NOMO-1 (cell line): ENCODE results near the gene HIPK4.
"Not testable (repeated sequence)": the region's sequence is repeated elsewhere in the genome, so short reads cannot be mapped to it uniquely, and the experiment has no call there.

Experiments used
- DNase-seq, 2 experiments: peaks; one replicate each; lab custom pipeline; 2025; ENCODE audit not compliant: unreplicated experiment in 2 of 2; lab: John Stamatoyannopoulos, UW

The HIPK4 gene

GRCh38 chr19:40390084-40390742, at the start of gene HIPK4:
TSS of gene HIPK4 (minus strand) at chr19:40390181. CDS start at chr19:40389902, 279 bp downstream.
- no peak for DNase-seq

- no peak for DNase-seq
Measured at GRCh38 chr19:40438284-40438683, 48.3 kb upstream of the HIPK4 start.

GRCh38 chr19:40433391-40434216, 43.6 kb upstream of the HIPK4 start:
- peak; percentile 82 to 87 for DNase-seq

- DNase-seq, result not testable (repeated sequence)
Measured at GRCh38 chr19:40432760-40433159, 42.8 kb upstream of the HIPK4 start.

GRCh38 chr19:40431698-40432097, 41.7 kb upstream of the HIPK4 start:
- no peak for DNase-seq

GRCh38 chr19:40430242-40430641, 40.3 kb upstream of the HIPK4 start:
- DNase-seq, result not testable (repeated sequence)

GRCh38 chr19:40428197-40428596, 38.2 kb upstream of the HIPK4 start:
- not testable (repeated sequence) for DNase-seq

GRCh38 chr19:40425450-40426287, 35.7 kb upstream of the HIPK4 start, which contains the start of gene SERTAD1:
TSS of gene SERTAD1 (minus strand) at chr19:40425992. CDS start at chr19:40423546, 2,446 bp downstream.
- DNase-seq, result peak; percentile 99 to 100

- no peak for DNase-seq
Measured at GRCh38 chr19:40424637-40425449, 34.9 kb upstream of the HIPK4 start.

- DNase-seq, result no peak
Measured at GRCh38 chr19:40423938-40424337, 34.0 kb upstream of the HIPK4 start.

GRCh38 chr19:40422748-40423566, 33.0 kb upstream of the HIPK4 start:
- DNase-seq, result no peak

- DNase-seq, result no peak
Measured at GRCh38 chr19:40421993-40422747, 32.2 kb upstream of the HIPK4 start.

GRCh38 chr19:40420766-40421765, 31.1 kb upstream of the HIPK4 start:
- peak; percentile 66 to 86 for DNase-seq

- no peak for DNase-seq
Measured at GRCh38 chr19:40420451-40420765, 30.4 kb upstream of the HIPK4 start.

- no peak for DNase-seq
Measured at GRCh38 chr19:40419780-40420179, 29.8 kb upstream of the HIPK4 start.

GRCh38 chr19:40419066-40419612, 29.2 kb upstream of the HIPK4 start:
- DNase-seq, result no peak

- DNase-seq, result no peak
Measured at GRCh38 chr19:40418040-40418439, 28.1 kb upstream of the HIPK4 start.
